Measurements from ENCODE around the gene TBL1X. TPM values are rescaled to one million over a fixed set of nuclear protein-coding genes. Genes with fewer than 3 reads are reported as not detected.

The TBL1X gene
- total and polyA plus RNA-seq, 2 donors (not counting 3 experiments of a cell fraction or from before 2014, with no cell fraction given), result 8.7 to 25.3 TPM

DNA sequence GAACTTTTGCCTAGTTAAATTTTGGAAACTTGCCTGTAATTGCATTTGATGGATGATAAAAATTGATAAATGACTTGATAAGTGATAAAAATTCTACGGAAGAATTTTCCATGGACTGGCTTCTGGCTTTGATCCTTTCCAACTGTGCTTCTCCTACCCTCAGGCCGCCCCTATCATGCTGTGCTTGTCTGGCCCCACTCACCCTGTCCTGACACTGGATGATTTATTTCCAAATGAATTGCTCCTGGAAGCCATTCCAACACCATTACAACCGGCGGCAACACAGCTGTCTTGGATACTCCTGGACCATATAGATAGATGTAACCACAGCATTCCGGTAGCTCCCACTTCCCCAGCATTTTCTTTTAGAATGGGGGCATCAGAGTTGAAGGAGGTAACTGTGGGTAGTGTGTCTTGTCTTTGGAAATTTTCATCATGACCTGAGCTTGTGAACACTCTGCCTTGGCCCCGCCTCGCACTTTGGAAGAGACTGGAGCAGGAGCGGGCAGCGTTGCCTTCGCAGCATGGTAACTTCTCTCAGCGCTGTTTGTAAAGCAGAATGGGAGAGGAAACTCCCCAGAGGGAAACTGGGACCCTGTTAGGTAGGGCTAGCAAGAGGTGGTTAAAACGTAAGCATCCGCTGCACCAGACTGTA is 77.4 kb downstream of the TBL1X start:
- dilution Hi-C loops (cut with MboI; ENCODE audit: extremely low pct_ligation_motif_present, low sequenced_read_pairs) (no loop called here), intact Hi-C loops (cut with micrococcal nuclease) (no loop called here)
- TF ChIP-seq POLR2AphosphoS5 (IDR thresholded peaks at IDR 0.05; ENCODE audit: insufficient read depth, low read depth, low read length) (no peak), FOS (IDR thresholded peaks at IDR 0.05; ENCODE audit: borderline replicate concordance, insufficient read depth, low read length) (no peak), JUN (IDR thresholded peaks at IDR 0.05; ENCODE audit: borderline replicate concordance, insufficient read depth, insufficient read length, low read depth) (no peak), EZH2 (IDR thresholded peaks at IDR 0.05; ENCODE audit: borderline replicate concordance, low read depth, low read length, severe bottlenecking) (no peak), MYC (IDR thresholded peaks at IDR 0.05; ENCODE audit: low read depth, low read length) (no peak), GATA2 (IDR thresholded peaks at IDR 0.05; ENCODE audit: insufficient read depth, insufficient read length, low read depth, low read length) (no peak), POLR2A (IDR thresholded peaks at IDR 0.05; ENCODE audit: low read depth, low read length) (no peak)
- TF ChIP-seq, protein P1, sequence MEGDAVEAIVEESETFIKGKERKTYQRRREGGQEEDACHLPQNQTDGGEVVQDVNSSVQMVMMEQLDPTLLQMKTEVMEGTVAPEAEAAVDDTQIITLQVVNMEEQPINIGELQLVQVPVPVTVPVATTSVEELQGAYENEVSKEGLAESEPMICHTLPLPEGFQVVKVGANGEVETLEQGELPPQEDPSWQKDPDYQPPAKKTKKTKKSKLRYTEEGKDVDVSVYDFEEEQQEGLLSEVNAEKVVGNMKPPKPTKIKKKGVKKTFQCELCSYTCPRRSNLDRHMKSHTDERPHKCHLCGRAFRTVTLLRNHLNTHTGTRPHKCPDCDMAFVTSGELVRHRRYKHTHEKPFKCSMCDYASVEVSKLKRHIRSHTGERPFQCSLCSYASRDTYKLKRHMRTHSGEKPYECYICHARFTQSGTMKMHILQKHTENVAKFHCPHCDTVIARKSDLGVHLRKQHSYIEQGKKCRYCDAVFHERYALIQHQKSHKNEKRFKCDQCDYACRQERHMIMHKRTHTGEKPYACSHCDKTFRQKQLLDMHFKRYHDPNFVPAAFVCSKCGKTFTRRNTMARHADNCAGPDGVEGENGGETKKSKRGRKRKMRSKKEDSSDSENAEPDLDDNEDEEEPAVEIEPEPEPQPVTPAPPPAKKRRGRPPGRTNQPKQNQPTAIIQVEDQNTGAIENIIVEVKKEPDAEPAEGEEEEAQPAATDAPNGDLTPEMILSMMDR (IDR thresholded peaks at IDR 0.05; ENCODE audit: extremely low read depth in 1 of 2, insufficient read depth in 1 of 2, low read depth in 1 of 2, low read length in 2 of 2), result no peak
- TF ChIP-seq, protein P2, sequence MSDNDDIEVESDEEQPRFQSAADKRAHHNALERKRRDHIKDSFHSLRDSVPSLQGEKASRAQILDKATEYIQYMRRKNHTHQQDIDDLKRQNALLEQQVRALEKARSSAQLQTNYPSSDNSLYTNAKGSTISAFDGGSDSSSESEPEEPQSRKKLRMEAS (IDR thresholded peaks at IDR 0.05; ENCODE audit: insufficient read depth, insufficient read length), result no peak
- no peaks in the 10 kb centered on the region for H3K4me1 ChIP-seq (ENCODE audit: control insufficient read depth, extremely low read depth, insufficient read depth, low read length)
- H3K27me3 ChIP-seq (ENCODE audit: control insufficient read depth in 2 of 2, insufficient read depth in 2 of 2, low read length in 2 of 2), result no peaks in the 10 kb centered on the region
- no peak overlapping the region for H3K9ac ChIP-seq (replicated peaks; ENCODE audit: extremely low read depth, insufficient read depth, low read length)
- H3K36me3 ChIP-seq (ENCODE audit: control insufficient read depth in 2 of 2, extremely low read depth in 1 of 2, insufficient read depth in 2 of 2, low read length in 2 of 2), result no peaks in the 10 kb centered on the region
- BruUV-seq (replicated peaks), result no TSS peak
- no peak overlapping the region for H3K4me2 ChIP-seq (ENCODE audit: insufficient read depth, low read length)
- DNase-seq (ENCODE audit: low read depth, low spot score), result no peak
- H3K9me3 ChIP-seq (replicated peaks; ENCODE audit: control insufficient read depth, insufficient read depth, low read length), result no peaks in the 10 kb centered on the region
- ChIA-PET CTCF (no interaction called here), POLR2A (no interaction called here)
- FAIRE-seq, result no peak
- H3K79me2 ChIP-seq (ENCODE audit: control insufficient read depth, insufficient read depth, low read length), result peaks cover 2% of the 10 kb centered on the region
- no peak overlapping the region for H2AFZ ChIP-seq (ENCODE audit: low read depth, low read length)
- no peak overlapping the region for H3K4me3 ChIP-seq (replicated peaks in 1 of 3; ENCODE audit: insufficient read depth in 1 of 3, low read depth in 1 of 3, low read length in 3 of 3)
- no peak overlapping the region for H3K27ac ChIP-seq (ENCODE audit: insufficient read depth, low read depth, low read length)
- H4K20me1 ChIP-seq (replicated peaks; ENCODE audit: control insufficient read depth, extremely low read depth, insufficient read depth, low read length), result no peaks in the 10 kb centered on the region
- no peaks in the 10 kb centered on the region for H3K9me1 ChIP-seq (replicated peaks; ENCODE audit: control insufficient read depth, extremely low read depth, insufficient read depth, low read length)

All from endothelial cell of umbilical vein (primary cell).